M059J (cell line): Measurements from ENCODE around the gene TUBA1A. TPM values are rescaled to one million over a fixed set of nuclear protein-coding genes. Genes with fewer than 3 reads are reported as not detected.
"Not testable (repeated sequence)": the region's sequence is repeated elsewhere in the genome, so short reads cannot be mapped to it uniquely, and the experiment has no call there.

Experiments used
- DNase-seq: peaks from one replicate; pipeline ENCODE4 v3.0.0-alpha.2; 2012; ENCODE audit warnings: low read depth
- total RNA-seq: library from RNA; depleted of rRNA; stranded (reverse); fragments of >200 nt; shearing (Covaris generic); gene quantifications from 2 replicates; pipeline ENCODE4 v1.2.3, GENCODE V29; 2014; rRNA removed

Gene TUBA1A
- 415 and 467 TPM in 2 replicates for total RNA-seq

DNA sequence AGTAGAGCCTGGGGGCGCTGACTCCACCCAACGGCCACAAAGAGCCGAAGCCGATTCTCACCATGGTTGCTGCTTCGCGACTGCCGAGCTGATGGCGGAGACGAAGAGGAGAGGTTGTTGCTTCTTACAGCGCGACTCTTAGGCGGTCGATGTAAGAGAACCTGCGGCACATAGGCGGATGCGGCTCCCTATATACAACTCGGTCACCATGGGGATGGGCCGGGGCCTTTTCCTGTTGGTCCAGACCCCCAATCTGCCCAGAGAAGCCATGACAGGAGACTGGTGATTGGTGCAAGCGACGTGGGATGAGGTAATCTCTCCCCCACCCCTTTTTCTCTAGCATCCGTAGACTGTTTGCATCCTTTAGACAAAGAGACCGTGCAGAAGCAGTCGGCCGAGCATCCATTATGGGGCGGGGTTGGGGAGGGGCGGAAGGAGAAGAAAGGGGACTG, at the start of gene TUBA1A:
Gene TUBA1A (minus strand): TSS at position 165 of the 452 bp plus-strand sequence. CDS start 101 bp downstream, at position 64.
- DNase-seq, result peak; percentile 98

DNA sequence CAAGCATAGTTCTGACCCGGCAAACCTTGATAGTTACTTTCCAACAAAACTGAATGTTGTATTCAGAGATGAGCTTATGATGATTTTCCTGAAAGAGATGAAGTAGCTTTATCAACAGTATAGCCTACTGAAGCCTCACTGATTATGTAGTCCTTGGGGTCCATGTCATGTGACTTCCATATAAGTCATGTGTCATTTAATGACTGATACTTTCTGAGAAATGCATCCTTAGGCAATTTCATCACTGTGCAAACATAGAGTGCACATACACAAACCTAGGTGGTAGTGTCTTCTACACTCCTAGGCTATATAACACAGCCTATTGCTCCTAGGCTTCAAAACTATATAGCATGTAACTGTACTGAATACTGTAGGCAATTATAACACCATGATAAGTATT, 47.5 kb upstream of the TUBA1A start:
- DNase-seq, result no peak

DNA sequence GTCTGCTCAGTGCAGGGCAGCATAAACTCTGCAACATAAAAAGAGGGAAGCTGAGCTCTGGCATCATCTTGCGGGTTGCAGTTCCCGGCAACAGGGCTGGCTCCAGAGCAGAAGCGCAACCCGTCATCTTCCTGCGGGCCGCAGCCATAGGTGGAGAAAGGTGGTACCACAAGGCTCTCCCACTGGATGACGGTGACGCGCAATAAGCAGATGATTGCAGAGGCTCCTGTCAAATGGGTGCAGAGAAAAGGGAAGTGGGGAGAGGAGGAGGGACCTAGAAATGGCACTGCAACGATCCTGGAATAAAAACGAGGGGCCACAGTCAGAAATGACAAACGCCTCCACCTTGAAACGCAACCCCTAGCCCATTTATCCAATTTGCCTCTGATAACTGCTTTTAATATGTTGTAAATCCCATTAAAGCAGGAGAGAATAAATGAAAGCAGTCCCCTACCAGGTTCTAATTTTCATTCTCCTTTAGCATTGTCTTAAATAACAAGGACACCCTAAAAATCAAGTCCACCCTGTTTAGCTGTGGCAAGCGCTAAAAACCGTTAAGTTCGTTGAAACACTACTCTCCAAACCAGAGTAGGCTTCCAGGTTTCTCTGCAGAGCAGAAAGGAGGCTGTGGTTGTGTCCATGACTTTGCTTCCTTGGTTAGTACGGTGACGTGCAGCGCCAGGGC, 45.1 kb upstream of the TUBA1A start:
- DNase-seq, result peak; percentile 71

DNA sequence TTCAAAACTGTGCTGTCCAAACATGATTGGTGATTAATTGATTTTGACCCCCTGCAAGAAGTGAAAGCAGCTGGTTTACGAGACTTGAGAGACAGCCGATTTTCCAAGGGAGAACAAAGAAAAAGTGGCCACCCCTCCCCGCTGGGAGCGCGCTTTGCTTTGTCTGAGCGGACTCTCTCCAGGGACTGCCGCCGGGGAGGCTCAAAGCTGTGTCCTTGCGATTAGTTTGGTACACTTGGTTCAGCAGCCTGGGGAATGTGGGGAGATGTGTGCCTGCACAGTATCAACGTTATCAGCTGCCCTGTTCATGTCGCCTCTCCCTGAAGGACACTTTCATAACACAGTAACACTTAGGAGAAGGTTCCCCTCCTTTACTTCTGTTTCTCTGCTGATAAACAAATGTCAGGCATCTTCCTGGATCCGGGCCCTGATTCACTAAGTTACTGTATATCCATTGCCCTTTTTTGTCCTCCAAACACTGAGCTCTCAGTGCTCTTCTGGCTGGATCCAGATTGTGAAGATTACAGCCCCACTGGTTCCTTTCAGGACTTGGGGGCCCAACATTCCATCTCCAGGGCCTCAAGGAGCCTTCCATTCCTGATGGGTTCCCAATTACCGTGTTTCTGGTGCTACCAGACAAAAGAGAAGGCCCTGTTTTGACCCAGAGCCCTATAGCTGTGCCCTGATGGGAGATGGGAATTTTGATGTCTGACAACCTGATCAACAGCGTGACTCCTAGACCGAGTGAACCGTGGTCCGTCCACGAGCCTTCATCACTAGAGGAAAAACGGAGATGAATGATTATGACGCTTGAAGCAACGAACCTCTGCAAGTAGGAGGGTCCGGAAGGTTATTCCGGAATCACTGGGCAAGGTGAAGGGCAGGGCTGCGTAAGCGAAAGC, 44.3 kb upstream of the TUBA1A start:
- peak; percentile 72 for DNase-seq

DNA sequence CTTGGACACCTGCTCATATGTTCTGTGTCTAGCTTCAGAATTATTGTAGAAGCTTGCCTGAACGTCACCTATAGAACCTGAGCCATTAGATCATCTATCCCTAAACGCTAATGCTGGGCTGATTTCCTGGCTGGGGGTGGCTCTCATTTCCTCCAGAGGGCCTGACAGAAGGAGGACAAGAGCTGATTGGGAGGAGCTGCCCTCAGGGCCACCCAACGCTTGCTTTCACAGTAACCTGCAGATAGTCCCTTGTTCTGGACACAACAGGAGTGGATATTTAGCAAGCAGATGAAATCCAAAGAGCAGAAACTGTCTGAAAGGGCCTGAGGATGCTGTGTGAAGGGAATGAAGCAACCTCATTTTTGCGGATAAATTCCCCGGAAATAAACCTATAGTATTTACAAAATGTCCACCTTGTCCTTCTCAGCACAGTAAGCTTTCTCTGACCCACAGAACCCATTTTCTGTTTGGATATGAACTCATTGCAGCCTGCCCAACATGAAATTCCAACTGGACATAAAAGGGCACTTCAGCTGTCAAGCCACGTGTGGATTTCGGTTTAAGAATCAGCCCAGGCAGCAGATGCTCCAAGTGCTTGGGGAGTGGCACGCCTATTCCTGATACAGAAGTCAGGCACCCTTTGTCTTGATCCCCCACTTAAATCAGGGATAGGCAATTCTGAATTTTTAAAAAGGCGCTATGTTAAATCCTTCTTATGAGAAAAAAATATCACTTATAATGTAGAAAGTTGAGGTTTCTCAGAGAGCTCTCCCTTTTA, 43.2 kb upstream of the TUBA1A start:
- DNase-seq, result no peak

DNA sequence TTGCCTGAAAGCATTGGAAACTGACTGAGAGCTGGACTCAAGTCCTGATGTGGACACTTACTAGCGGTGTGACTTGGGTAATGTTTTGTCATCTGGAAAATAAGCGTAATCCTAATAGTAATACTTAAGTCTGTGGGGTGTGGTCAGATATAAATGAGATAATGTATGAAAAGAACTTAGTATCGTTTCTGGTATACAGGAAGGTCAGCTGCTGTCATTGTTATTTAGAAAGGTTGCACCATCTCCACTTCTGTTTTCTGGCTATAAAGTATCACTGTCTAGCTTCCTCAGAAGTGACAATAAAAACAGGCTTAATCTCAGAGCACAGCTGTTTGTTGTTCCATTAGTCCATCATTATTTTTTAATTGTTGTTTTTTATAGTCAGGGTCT, 41.9 kb upstream of the TUBA1A start:
- no peak for DNase-seq

DNA sequence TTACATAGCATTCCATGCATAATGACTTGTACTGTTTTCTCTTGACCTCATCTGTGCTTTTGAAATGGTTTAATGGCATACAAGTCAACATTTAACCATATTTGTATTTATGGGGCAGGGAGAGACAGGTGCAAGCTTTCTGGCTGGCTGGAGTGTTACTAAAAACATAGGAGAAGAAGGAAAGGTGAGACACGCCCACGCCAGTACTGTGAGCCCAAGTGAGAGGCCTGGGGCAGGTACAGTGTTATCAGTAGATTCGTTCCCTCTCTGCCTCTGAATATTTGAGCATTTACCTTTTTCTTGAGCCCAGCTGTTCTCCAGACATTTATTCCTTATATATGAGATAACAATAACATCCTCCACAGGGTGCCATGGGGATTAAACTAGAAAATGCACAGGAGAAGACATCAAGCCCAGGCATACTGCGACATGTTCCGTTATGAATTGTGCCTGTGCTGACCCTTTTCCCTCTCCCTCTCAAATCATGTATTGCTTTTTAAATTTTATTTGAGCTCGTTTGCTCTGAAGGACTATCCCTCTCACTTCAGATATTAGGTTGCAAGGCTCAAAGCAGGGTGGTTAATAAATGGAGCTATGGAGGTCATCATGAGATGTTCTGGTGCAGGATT, 41.4 kb upstream of the TUBA1A start:
- DNase-seq, result no peak

DNA sequence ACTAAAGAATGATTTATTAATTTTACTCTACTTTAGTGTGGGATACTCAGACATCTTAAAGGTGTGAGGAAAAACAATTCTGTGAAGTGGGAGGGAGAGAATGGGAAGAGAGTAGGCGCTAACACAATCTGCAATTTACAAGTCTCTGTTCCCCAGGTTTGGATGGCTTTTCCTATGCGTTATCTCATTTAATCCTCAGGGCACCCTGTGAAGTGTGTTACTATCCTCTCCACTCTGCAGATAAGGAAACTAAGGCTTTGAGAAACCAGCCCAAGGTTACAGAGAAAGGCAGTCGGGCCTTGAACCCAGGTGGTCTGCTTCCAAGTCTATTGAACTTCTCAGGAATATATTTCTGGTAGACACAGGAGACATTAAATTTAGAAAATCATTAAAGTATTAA, 39.8 kb upstream of the TUBA1A start:
- DNase-seq, result no peak

DNA sequence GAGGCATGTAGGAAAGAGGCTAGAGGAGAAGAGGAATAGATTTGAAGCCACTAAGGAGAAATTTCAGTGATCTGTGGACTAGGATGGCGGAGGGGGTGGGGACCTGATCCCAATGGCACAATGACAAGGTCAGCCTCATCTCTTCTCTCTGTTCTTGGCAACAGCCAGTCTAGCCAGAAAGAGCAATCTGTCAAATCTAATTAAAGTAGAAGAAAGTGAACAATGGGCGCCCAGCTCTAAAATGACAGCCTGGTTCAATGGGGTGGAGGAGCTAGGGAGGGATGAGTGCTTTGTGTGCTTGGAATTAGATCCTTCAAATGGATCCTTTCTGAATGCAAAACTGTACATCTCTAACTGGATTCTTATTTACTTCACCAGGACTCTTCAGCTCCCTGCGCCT, 38.8 kb upstream of the TUBA1A start:
- DNase-seq, result no peak

DNA sequence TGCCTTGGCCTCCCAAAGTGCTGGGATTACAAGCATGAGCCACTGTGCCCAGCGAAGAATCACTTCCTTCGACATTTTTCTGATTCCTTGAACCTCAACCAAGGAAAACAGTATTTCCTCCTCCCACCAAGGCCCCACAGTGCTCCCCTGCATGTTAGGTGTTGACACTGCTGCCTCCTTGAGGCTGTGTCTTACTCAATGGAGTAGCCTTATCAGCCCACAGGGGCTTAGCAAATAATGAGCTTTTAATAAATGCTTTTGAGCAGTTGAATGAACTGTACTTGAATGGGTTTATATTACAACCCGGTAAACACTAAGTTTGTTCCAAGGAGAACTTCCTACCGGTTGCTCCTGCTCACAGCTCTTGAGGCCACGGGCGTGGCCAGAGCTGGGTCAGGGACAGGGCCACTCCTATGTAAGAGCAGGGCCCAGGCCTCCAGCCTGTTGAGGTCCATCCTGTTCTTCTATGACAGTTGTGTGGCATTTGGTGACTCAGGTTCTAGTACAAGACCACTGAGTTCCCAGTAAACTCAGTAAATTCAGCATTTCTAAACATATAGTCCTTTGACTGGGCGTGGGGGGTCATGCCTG, 36.8 kb upstream of the TUBA1A start:
- peak; percentile 42 for DNase-seq

DNA sequence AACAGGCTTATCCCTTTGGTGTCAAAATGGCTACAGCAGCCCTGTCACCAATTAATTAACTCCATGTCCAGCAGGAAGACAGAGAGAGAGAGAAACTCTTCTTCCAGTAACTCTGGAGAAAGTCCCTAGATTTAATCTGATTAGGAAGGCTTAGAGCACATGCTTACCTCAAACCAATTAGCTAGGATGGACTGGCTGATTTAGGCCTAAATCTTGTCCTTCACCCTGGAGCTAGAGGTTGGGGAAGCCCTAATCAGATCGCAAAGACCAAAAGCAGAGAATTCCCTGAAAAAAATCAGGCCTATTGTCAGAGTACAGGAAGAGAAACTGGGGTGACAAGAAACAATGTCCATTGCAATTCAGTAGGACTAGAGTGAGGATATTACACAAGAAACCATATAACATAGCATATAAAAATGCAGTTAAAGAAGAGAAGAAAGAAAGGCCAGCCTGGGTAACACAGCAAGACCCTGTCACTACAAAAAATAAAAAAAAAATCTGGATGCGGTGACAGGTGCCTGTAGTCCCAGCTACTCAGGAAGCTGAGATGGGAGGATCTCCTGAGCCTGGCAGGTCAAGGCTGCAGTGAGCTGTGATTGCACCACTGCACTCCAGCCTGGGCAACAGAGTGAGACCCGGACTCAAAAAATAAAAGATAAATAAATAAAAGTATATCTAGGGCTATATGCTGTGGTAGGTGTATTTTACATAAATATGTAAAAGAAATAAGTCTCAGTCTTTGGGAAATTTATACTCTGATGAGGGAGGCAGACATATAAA, 34.9 kb upstream of the TUBA1A start:
- no peak for DNase-seq

DNA sequence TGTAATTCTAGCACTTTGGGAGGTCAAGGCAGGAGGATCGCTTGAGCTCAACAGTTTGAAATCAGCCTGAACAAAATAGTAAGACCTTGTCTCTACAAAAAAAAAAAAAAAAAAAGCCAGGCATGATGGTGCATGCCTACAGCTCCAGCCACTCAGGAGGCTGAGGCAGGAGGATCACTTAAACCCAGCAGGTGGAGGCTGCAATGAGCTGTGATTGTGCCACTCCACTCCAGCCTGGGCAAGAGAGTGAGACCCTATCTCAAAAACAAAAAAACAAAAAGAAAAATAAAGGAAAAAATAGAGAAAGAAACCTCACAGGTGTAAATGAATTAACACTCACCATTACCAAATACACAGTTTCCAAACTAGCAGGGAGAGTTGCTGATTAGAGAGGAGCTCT, 34.2 kb upstream of the TUBA1A start:
- no peak for DNase-seq

DNA sequence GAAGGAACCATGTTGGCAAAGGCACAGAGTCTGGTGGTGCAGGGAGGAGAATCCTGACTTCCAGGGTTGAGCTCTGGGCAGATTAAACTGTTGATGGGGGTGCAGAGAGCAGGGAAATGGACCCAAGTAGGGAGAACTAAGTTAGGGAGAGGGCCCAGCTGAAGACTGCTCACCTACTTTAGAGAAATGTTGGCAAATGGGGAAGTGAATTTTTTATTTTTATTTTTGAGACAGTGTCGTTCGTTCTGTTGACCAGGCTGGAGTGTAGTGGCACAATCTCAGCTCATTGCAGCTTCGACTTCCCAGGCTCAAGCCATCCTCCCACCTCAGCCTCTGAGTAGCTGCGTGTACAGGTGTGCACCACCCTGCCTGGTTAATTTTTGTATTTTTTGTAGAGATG, 32.1 kb upstream of the TUBA1A start:
- DNase-seq, result no peak

DNA sequence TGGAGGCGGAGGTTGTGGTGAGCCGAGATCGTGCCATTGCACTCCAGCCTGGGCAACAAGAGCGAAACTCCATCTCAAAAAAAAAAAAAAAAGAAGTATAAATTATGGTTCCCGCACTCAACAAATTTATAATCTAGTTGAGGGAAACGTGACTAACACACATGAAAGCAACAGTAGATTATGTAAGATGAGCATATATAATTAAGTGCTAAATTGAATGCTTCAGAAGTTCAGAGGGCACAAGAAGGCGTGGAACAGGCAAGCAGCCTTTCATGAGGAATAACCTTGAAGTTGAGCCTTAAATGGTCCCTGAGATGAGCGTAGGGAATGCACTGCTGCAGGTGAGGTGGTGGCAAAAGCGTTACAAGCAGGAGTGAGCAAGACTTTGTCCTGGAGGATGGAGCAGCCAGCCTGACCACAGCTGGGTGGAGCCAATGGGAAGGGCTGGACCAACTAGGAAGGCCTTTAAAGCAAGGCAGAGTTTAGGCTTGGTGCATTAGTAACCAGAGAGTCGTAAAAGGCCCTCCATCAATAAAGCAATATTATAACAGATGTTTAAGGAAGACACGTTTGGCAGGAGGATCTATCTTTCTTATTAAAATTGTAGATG, 30.6 kb upstream of the TUBA1A start:
- DNase-seq, result no peak

DNA sequence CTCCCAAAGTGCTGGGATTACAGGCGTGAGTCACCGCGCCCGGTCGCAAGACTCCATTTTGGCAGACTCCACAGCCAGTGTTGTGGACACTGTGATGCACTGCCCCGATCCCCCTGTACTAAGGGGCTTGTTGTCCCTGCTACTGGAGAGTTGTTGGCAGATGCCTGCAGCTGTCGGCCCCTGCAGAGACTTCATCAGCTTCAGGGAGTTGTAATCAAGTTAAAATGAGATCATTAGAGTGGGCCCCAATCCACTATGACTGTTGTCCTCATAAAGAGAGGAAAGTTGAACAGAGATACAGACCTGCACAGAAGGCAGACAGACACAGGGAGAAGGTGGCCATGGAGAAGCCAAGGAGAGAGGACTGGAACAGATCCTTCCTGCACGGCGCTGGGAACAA, 23.7 kb upstream of the TUBA1A start:
- DNase-seq, result no peak

DNA sequence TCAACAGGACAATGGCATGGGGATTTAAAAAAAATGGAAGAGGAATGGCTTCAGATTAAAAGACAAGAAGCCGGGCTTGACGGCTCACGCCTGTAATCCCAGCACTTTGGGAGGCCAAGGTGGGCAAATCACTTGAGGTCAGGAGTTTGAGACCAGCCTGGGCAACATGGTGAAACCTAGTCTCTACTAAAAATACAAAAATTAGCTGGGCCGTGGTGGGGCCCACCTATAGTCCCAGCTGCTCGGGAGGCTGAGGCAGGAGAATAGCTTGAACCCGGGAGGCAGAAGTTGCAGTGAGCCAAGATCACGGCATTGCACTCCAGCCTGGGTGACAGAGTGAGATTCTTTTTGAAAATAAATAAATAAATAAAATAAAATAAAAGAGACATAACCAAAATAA, 21.8 kb upstream of the TUBA1A start:
- DNase-seq, result not testable (repeated sequence)

DNA sequence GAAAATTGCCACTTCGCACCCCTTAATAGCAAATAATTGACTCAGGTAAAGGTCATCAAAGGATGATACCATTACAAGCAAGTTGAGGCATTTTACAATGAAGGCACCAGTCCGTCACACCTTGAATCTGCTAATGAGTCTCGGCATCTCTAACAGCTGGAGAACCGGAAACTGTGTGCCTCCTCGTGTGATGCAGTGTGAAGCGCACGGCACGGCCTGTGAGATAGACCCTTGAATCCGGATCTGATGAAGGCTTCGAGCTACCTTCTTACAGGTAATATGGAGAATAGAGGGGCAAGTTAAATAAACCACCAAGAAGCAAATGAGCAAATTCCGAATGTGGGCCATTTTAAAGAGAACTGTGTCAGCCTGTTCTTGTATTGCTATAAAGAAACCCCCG, 19.8 kb upstream of the TUBA1A start:
- no peak for DNase-seq

DNA sequence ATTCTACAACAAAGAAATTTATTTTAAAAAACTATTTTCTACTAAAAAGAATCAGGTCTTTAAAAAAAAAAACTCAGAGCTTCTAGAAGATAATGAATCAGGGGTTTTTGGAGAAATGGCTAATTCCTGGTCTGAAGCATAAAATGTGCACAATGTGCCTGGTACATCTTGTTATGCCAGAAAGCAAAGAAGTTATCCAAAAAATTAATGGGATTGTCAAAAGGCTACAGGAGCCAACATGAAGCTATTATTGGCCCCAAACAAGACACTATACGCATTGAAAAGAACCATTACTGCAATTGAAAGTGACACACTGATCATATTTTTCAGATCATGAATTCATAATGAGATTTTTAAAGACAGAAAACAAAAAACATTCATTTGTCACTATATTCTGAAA, 19.3 kb upstream of the TUBA1A start:
- no peak for DNase-seq

DNA sequence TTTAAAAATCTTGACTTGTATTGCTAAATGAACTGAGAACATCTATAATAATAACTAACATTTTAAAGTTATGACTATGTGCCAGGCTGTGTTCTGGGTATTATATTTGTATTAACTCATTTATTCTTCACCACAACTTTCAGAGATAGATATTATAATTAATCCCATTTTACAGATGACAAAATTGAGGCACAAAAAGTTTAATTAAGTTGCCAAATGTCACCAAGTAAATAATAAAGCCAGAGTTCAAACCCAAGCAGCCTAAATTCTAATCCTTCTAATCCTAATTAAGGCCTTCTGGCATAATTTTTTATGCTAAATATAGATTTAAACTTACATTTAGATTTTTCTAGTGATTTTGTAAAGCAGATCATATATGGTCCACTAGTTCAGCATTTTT, 17.5 kb upstream of the TUBA1A start:
- no peak for DNase-seq
